Measurements from ENCODE around the gene PELO. TPM values are rescaled to one million over a fixed set of nuclear protein-coding genes. Genes with fewer than 3 reads are reported as not detected.

PELO gene
- total RNA-seq, 4 donors from 2014 or later, result 20.0 to 37.0 (median 23.3) TPM

DNA sequence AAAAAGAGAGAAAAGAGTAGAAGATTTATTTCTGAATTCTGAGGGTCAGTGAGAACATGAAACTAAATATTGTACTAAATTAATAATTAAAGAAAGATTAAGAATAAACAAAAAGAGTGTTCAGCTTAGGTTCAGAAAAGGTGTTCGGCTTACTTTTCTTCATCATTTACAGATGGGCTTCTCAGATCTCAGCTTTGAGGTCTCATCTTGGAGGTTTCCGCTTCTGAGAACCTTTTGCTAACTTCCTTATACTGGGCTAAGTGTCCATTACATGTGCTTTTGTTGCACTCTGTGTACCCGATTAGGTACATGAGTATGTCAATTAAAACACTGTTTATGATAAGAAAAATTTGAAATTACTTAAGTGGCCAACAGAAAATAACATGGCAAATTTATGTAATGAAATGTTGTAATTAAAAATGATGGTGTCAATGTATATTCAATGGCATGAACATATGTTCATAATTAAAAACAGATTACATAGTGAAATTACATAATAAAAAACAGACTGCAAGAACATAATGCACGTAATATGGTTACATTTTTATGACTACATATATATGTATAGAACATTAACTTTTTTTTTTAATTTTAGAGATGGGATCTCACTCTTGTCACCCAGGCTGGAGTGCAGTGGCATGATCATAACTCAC lies 17.3 kb upstream of the PELO start:
- intact Hi-C loops (cut with DNase I), result no loop called here

DNA sequence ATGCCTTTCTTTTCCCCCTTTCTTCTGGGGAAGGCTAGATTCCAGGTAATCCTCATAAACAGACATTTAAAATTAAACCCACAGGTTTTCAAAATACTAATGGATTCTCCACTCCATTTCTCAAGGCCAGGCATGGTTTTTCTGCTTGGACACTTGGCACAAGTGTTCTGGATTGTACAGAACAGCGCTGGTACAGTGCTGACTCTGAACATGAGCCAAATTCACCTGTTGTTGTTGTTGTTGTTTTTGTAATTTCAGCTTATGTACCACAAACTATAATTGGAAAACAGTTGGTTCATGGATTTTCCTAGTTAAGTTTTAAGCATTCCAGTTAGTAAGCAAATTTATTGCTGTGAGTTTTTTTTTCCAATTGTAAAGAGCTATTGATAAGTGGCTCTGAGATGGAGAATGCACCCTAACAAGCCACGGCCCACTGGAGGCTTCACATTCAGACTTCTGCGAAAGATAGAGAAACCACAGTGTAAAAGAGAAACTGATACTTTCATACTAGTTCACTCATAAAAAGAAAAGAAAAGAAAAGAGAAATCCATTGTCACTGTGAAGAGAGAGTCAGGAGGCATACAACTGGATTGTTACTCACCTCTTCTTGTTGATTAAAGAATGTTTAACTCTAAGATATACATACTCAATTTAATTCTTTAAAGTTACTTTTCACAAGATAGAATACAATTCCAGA lies 16.2 kb upstream of the PELO start:
- H3K36me3 ChIP-seq, result no peaks in the 10 kb centered on the region
- H3K9me3 ChIP-seq, result no peaks in the 10 kb centered on the region
- no peak overlapping the region for H3K4me3 ChIP-seq (replicated peaks in 1 of 3)
- intact Hi-C loops (cut with DNase I), result no loop called here
- TF ChIP-seq POLR2A (IDR thresholded peaks at IDR 0.05), result no peak
- TF ChIP-seq, protein P1, sequence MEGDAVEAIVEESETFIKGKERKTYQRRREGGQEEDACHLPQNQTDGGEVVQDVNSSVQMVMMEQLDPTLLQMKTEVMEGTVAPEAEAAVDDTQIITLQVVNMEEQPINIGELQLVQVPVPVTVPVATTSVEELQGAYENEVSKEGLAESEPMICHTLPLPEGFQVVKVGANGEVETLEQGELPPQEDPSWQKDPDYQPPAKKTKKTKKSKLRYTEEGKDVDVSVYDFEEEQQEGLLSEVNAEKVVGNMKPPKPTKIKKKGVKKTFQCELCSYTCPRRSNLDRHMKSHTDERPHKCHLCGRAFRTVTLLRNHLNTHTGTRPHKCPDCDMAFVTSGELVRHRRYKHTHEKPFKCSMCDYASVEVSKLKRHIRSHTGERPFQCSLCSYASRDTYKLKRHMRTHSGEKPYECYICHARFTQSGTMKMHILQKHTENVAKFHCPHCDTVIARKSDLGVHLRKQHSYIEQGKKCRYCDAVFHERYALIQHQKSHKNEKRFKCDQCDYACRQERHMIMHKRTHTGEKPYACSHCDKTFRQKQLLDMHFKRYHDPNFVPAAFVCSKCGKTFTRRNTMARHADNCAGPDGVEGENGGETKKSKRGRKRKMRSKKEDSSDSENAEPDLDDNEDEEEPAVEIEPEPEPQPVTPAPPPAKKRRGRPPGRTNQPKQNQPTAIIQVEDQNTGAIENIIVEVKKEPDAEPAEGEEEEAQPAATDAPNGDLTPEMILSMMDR (IDR thresholded peaks at IDR 0.05), result no peak
- H3K27ac ChIP-seq, result peak overlapping the region in 1 of 3 donors; percentile 16
- no peaks in the 10 kb centered on the region for H3K27me3 ChIP-seq
- no peak for DNase-seq
- H3K4me1 ChIP-seq, result no peaks in the 10 kb centered on the region
- WGBS, 2 donors, result 75 to 77% methylated on average over 3 of the region's 3 CpGs

More for the DNA sequence above, 17.3 kb upstream of the PELO start:
- H3K9me3 ChIP-seq, result no peaks in the 10 kb centered on the region
- H3K4me1 ChIP-seq, result no peaks in the 10 kb centered on the region
- H3K27ac ChIP-seq, result no peak overlapping the region
- H3K36me3 ChIP-seq, result no peaks in the 10 kb centered on the region
- 96 to 98% methylated on average over 4 of the region's 4 CpGs for WGBS, 2 donors
- no peaks in the 10 kb centered on the region for H3K27me3 ChIP-seq
- TF ChIP-seq, protein P1 (IDR thresholded peaks at IDR 0.05), result no peak
- no peak for TF ChIP-seq POLR2A (IDR thresholded peaks at IDR 0.05)
- H3K4me3 ChIP-seq (replicated peaks in 1 of 3), result no peak overlapping the region
- no peak for DNase-seq

DNA sequence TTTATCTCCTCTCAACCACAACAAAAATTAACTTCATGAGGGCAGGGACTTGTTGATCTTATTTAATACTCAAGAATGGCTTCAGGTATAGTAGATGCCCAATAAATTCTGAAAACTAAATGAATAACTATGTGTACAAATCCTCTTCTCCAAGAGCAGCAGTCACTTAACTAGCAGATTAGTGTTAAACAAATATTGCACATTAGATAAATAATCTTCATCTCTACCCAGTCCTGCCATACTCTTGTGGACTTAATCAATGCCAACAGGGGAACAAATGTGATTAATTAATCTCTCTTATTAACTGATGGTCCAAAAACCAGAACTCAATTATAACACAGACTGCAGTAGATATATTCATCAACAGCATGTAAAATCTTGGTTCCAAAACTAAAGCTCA lies 15.0 kb upstream of the PELO start:
- Histone ChIP-seq H3K36me3 (no peaks in the 10 kb centered on the region), H3K4me1 (no peaks in the 10 kb centered on the region), H3K27me3 (no peaks in the 10 kb centered on the region), H3K27ac (no peak overlapping the region), H3K4me3 (replicated peaks in 1 of 3) (no peak overlapping the region), H3K9me3 (no peaks in the 10 kb centered on the region)
- TF ChIP-seq POLR2A (IDR thresholded peaks at IDR 0.05), result no peak
- TF ChIP-seq, protein P1 (IDR thresholded peaks at IDR 0.05), result no peak
- intact Hi-C loops (cut with DNase I), result no loop called here
- no peak for DNase-seq

DNA sequence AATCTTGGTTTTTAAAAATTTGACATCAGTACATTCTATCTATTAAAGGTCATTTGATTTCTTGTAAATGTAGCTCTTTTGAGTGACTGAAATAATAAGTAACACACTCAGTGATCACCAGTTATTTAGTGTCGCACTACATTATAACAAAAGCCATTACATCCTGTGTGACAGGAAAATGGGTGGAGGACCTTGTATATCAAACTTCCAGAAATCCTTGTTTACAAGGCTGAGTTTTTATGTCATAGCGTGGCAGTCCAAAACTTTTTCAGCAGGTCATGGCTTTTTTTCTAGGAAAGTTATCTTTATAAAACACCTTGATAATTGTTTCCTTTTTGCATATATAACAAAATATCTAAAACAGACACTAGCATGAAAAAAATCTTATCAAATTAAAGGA lies 14.4 kb upstream of the PELO start:
- intact Hi-C loops (cut with DNase I), result no loop called here
- no peak for TF ChIP-seq POLR2A (IDR thresholded peaks at IDR 0.05)
- TF ChIP-seq, protein P1 (IDR thresholded peaks at IDR 0.05), result no peak

DNA sequence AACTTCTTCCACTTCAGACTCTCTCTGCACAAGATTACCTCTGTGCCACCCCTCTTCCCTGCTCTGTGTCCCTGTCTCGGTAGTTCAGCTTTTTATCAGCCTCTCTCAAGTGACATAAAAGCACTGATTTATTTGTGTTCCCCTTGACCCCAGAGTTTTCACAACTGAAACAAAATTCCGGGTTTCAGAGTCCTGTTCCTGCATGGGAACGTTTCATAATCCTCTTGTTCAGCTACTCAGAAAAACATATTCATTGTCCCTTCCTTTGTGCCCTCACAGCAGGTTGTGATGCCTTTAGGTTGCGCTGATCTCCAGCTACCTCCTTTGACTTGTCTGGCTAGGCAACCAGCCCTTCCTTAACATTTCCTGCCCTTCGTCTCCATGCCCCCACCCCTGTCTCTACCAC lies 13.7 kb upstream of the PELO start:
- no peaks in the 10 kb centered on the region for H3K27me3 ChIP-seq
- 45 to 47% methylated on average over 5 of the region's 5 CpGs for WGBS, 2 donors
- TF ChIP-seq, protein P1 (IDR thresholded peaks at IDR 0.05), result no peak
- no peak for TF ChIP-seq POLR2A (IDR thresholded peaks at IDR 0.05)
- H3K4me3 ChIP-seq (replicated peaks in 1 of 3), result no peak overlapping the region
- H3K27ac ChIP-seq, result peak overlapping the region in 1 of 3 donors; percentile 41
- intact Hi-C loops (cut with DNase I), result no loop called here
- H3K4me1 ChIP-seq, result no peaks in the 10 kb centered on the region
- no peaks in the 10 kb centered on the region for H3K36me3 ChIP-seq
- DNase-seq, result no peak
- no peaks in the 10 kb centered on the region for H3K9me3 ChIP-seq

More for the DNA sequence above, 14.4 kb upstream of the PELO start:
- WGBS, 2 donors, result 76 to 86% methylated on average over 2 of the region's 2 CpGs
- H3K4me3 ChIP-seq (replicated peaks in 1 of 3), result no peak overlapping the region
- H3K27ac ChIP-seq, result no peak overlapping the region
- H3K4me1 ChIP-seq, result no peaks in the 10 kb centered on the region
- DNase-seq, result no peak
- H3K27me3 ChIP-seq, result no peaks in the 10 kb centered on the region
- no peaks in the 10 kb centered on the region for H3K36me3 ChIP-seq
- no peaks in the 10 kb centered on the region for H3K9me3 ChIP-seq

Measured in thyroid gland (tissue), 4 donors.